Measurements from ENCODE around the gene PSMD8.

DNA sequence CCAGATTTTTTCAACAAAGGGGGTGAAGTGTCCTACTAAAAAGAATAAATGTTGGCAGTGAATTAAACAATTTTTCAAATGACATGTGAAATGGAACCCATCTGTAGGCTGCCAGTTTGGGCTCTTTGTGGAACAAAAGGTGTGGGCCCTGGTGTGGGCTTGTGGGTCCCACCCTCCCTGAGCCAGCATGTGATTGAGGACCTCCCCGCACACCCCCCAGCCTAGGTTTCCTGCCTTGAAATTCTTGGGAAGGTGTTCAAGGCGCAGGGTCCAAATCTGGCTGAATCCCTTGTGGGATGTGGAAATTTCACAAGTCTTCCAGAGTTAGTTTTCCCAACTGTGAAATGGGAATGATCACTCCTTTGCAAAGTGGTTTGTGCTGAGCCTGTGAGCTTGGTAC, 9.4 kb downstream of the PSMD8 start:
- TF ChIP-seq, protein P1, sequence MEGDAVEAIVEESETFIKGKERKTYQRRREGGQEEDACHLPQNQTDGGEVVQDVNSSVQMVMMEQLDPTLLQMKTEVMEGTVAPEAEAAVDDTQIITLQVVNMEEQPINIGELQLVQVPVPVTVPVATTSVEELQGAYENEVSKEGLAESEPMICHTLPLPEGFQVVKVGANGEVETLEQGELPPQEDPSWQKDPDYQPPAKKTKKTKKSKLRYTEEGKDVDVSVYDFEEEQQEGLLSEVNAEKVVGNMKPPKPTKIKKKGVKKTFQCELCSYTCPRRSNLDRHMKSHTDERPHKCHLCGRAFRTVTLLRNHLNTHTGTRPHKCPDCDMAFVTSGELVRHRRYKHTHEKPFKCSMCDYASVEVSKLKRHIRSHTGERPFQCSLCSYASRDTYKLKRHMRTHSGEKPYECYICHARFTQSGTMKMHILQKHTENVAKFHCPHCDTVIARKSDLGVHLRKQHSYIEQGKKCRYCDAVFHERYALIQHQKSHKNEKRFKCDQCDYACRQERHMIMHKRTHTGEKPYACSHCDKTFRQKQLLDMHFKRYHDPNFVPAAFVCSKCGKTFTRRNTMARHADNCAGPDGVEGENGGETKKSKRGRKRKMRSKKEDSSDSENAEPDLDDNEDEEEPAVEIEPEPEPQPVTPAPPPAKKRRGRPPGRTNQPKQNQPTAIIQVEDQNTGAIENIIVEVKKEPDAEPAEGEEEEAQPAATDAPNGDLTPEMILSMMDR (IDR thresholded peaks at IDR 0.05), result no peak
- no peak for TF ChIP-seq POLR2A (IDR thresholded peaks at IDR 0.05)

Measured in body of pancreas (tissue), 4 donors.